Parathyroid adenoma (tissue), 2 donors: ENCODE measurements around the gene CHAF1A.
A peak's percentile ranks its signal among the peaks of the same experiment; 100 is the strongest.

Experiments
- H2AFZ ChIP-seq: fragments of 300-600 bp; sonication (generic); one replicate; pipeline ENCODE4 v1.7.0; 2017; ENCODE audit warnings: antibody characterized with exemption, mild to moderate bottlenecking
- H3K27ac ChIP-seq: fragments of 300-600 bp; sonication (generic); one replicate; pipeline ENCODE4 v1.7.0; 2017
- H3K27me3 ChIP-seq: fragments of 300-600 bp; sonication (generic); one replicate; pipeline ENCODE4 v1.7.0; 2017; ENCODE audit warnings: low read length; ENCODE audit not compliant: control insufficient read depth, insufficient read depth
- H3K36me3 ChIP-seq: fragments of 300-600 bp; sonication (generic); one replicate; pipeline ENCODE4 v1.7.0; 2017; ENCODE audit warnings: low read length; ENCODE audit not compliant: control insufficient read depth, insufficient read depth
- H3K4me1 ChIP-seq: fragments of 300-600 bp; sonication (generic); one replicate; pipeline ENCODE4 v1.7.0; 2017; ENCODE audit warnings: control low read depth
- H3K4me2 ChIP-seq: fragments of 300-600 bp; sonication (generic); one replicate; pipeline ENCODE4 v1.7.0; 2017; ENCODE audit warnings: low read length
- H3K4me3 ChIP-seq: fragments of 300-600 bp; sonication (generic); one replicate; pipeline ENCODE4 v1.7.0; 2017; ENCODE audit warnings: low read depth, low read length
- H3K79me2 ChIP-seq: fragments of 300-600 bp; sonication (generic); one replicate; pipeline ENCODE4 v1.7.0; 2017; ENCODE audit warnings: control low read depth
- H3K9ac ChIP-seq: fragments of 300-600 bp; sonication (generic); one replicate; pipeline ENCODE4 v1.7.0; 2017; ENCODE audit warnings: mild to moderate bottlenecking
- H3K9me3 ChIP-seq: fragments of 300-600 bp; sonication (generic); one replicate; pipeline ENCODE4 v1.7.0; 2017; ENCODE audit warnings: low read length; ENCODE audit not compliant: control insufficient read depth
- TF ChIP-seq, protein P1 (sequence below): fragments of 300-600 bp; sonication (generic); IDR thresholded peaks from one replicate; pipeline ENCODE4 v1.7.0; 2017; ENCODE audit warnings: antibody characterized with exemption, mild to moderate bottlenecking
- donor health status: primary hyperparathyroidism.

CHAF1A gene

GRCh38 chr19:4474514-4475022 lies 72.1 kb downstream of the CHAF1A start:
- H3K4me1 ChIP-seq, result peaks cover 4% of the 10 kb centered on the region
- H3K79me2 ChIP-seq, result peaks cover 20% of the 10 kb centered on the region
- H3K27ac ChIP-seq, result no peak overlapping the region
- no peak overlapping the region for H3K4me2 ChIP-seq
- H3K9ac ChIP-seq, result no peak overlapping the region
- H2AFZ ChIP-seq, result no peak overlapping the region
- TF ChIP-seq, protein P1, sequence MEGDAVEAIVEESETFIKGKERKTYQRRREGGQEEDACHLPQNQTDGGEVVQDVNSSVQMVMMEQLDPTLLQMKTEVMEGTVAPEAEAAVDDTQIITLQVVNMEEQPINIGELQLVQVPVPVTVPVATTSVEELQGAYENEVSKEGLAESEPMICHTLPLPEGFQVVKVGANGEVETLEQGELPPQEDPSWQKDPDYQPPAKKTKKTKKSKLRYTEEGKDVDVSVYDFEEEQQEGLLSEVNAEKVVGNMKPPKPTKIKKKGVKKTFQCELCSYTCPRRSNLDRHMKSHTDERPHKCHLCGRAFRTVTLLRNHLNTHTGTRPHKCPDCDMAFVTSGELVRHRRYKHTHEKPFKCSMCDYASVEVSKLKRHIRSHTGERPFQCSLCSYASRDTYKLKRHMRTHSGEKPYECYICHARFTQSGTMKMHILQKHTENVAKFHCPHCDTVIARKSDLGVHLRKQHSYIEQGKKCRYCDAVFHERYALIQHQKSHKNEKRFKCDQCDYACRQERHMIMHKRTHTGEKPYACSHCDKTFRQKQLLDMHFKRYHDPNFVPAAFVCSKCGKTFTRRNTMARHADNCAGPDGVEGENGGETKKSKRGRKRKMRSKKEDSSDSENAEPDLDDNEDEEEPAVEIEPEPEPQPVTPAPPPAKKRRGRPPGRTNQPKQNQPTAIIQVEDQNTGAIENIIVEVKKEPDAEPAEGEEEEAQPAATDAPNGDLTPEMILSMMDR, result no peak
- peak overlapping the region; percentile 1 for H3K4me3 ChIP-seq
- H3K36me3 ChIP-seq, result no peaks in the 10 kb centered on the region
- H3K9me3 ChIP-seq, result no peaks in the 10 kb centered on the region
- no peaks in the 10 kb centered on the region for H3K27me3 ChIP-seq

- Histone ChIP-seq H3K36me3 (no peaks in the 10 kb centered on the region), H2AFZ (no peak overlapping the region), H3K27ac (no peak overlapping the region), H3K4me1 (no peaks in the 10 kb centered on the region), H3K9me3 (no peaks in the 10 kb centered on the region), H3K27me3 (no peaks in the 10 kb centered on the region), H3K79me2 (peaks cover 17% of the 10 kb centered on the region), H3K4me3 (no peak overlapping the region), H3K9ac (no peak overlapping the region), H3K4me2 (no peak overlapping the region)
- TF ChIP-seq, protein P1, result no peak
Observed at GRCh38 chr19:4477034-4477801, 74.8 kb downstream of the CHAF1A start.

DNA sequence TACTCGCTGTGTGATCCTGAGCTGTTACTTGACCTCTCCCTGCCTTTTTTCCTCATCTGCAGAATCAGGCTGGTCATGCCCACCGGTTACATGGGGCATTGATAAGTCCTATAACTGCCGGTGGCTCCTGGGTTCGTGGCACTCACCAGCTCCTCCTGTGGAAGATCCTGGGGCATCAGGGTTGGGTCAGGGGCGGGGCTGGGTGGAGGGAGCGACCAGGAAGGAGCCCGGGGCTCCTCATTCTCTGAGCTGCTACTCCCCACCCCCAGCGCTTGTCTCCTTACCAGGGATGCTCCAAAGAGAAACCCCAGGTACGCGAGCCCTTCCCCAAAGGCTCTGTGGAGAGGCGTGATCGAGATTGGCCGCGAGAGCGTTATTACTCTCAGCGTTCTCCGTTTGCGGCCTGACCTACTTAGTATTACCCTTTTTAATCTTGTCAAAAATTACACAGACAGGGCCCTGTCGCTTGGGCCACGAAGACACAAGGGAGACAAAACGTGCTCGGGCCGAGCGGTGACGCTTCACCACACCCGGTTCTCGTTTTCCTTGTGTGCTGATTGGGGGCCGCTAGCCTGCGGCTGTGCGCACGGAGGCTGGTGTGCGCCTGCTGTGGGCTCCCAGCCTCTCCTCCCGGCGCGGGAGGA lies 80.4 kb downstream of the CHAF1A start:
- H3K79me2 ChIP-seq, result peaks cover 2% of the 10 kb centered on the region
- H3K27me3 ChIP-seq, result no peaks in the 10 kb centered on the region
- H2AFZ ChIP-seq, result no peak overlapping the region
- no peak overlapping the region for H3K27ac ChIP-seq
- TF ChIP-seq, protein P1, result no peak
- H3K36me3 ChIP-seq, result no peaks in the 10 kb centered on the region
- no peak overlapping the region for H3K9ac ChIP-seq
- H3K9me3 ChIP-seq, result no peaks in the 10 kb centered on the region
- no peak overlapping the region for H3K4me2 ChIP-seq
- no peak overlapping the region for H3K4me3 ChIP-seq
- H3K4me1 ChIP-seq, result no peaks in the 10 kb centered on the region

DNA sequence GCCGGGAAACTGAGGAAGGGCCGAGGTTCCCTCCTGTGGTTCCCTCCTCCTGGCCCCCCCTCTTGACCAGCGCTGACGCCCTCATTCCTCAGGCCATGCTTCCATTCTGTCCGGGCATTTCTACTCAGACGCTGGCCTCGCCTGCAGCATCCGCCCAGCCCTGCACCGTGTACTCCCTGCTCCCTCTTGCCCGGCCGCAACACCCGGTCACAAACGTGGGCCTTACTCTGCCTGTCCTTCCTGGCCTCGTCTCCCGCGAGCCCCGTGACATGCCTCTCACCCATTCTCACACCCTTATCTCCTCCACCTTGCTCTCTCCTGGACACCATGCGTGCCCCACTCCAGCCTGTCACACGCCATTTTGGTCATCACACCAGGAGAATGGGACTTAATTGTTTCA lies 80.9 kb downstream of the CHAF1A start:
- H3K27me3 ChIP-seq, result no peaks in the 10 kb centered on the region
- no peak overlapping the region for H3K4me2 ChIP-seq
- peaks cover under 1% of the 10 kb centered on the region for H3K79me2 ChIP-seq
- no peaks in the 10 kb centered on the region for H3K36me3 ChIP-seq
- no peak overlapping the region for H2AFZ ChIP-seq
- TF ChIP-seq, protein P1, result no peak
- no peaks in the 10 kb centered on the region for H3K9me3 ChIP-seq
- H3K4me1 ChIP-seq, result no peaks in the 10 kb centered on the region
- no peak overlapping the region for H3K4me3 ChIP-seq
- H3K9ac ChIP-seq, result no peak overlapping the region
- no peak overlapping the region for H3K27ac ChIP-seq
